ENCODE data around the gene NUBP2.

Gene NUBP2

DNA sequence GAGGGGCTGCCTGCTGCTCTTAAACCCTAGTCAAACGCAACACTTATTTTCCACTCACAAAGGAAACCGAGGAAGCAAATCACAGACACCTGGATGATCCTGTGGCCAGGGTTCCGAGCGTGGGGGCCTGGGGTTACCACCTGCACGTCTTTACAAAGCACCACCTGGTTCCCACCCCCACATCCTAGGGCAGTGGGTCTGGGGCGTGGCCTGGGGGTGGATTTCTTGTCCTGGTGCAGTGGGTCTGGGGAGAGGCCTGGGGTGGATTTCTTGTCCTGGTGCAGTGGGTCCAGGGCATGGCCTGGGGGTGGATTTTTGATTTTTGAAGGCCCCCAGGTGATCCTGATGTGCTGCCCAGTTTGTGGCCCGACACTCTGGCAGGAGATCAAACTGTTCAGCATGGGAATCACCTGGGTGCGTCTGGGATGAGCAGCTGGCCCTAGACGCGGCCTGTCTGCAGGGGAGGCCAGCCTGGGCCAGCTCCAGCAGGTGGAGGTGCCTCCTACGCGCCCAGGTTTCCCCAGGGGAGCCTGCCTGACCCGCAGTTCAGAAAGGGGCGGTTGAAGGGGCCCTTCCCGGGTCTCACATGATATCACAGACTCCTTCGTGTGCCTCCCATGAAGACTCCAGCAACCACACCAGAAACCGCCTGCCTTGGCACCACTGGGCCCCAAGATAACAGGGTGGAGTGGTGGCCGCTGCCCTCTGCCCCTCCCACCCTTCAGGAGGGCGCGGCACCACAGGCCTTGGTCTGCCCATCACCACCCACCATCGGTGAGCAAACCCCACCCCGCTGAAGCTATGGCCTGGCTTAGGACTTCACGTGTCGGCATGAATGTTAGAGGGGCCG lies 37.6 kb downstream of the NUBP2 start:
- TF ChIP-seq TAF1 (IDR thresholded peaks at IDR 0.05; ENCODE audit: borderline replicate concordance, insufficient read depth, low read length) (no peak), POLR2AphosphoS5 (IDR thresholded peaks at IDR 0.05; ENCODE audit: low read depth, low read length) (no peak), SIN3A (IDR thresholded peaks at IDR 0.05; ENCODE audit: borderline replicate concordance, insufficient read depth, low read length) (no peak), FOXP2 (optimal IDR thresholded peaks at IDR 0.05; ENCODE audit: borderline replicate concordance, extremely low read depth, extremely low read length, insufficient read depth) (no peak)
- TF ChIP-seq, protein P1, sequence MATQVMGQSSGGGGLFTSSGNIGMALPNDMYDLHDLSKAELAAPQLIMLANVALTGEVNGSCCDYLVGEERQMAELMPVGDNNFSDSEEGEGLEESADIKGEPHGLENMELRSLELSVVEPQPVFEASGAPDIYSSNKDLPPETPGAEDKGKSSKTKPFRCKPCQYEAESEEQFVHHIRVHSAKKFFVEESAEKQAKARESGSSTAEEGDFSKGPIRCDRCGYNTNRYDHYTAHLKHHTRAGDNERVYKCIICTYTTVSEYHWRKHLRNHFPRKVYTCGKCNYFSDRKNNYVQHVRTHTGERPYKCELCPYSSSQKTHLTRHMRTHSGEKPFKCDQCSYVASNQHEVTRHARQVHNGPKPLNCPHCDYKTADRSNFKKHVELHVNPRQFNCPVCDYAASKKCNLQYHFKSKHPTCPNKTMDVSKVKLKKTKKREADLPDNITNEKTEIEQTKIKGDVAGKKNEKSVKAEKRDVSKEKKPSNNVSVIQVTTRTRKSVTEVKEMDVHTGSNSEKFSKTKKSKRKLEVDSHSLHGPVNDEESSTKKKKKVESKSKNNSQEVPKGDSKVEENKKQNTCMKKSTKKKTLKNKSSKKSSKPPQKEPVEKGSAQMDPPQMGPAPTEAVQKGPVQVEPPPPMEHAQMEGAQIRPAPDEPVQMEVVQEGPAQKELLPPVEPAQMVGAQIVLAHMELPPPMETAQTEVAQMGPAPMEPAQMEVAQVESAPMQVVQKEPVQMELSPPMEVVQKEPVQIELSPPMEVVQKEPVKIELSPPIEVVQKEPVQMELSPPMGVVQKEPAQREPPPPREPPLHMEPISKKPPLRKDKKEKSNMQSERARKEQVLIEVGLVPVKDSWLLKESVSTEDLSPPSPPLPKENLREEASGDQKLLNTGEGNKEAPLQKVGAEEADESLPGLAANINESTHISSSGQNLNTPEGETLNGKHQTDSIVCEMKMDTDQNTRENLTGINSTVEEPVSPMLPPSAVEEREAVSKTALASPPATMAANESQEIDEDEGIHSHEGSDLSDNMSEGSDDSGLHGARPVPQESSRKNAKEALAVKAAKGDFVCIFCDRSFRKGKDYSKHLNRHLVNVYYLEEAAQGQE (IDR thresholded peaks at IDR 0.05; ENCODE audit: insufficient read depth in 1 of 2, low read depth in 2 of 2, low read length in 2 of 2): no peak

GRCh38 chr16:1820946-1821290 lies 38.2 kb downstream of the NUBP2 start:
- TF ChIP-seq TAF1 (IDR thresholded peaks at IDR 0.05; ENCODE audit: borderline replicate concordance, insufficient read depth, low read length) (no peak), POLR2AphosphoS5 (IDR thresholded peaks at IDR 0.05; ENCODE audit: low read depth, low read length) (no peak), SIN3A (IDR thresholded peaks at IDR 0.05; ENCODE audit: borderline replicate concordance, insufficient read depth, low read length) (no peak), FOXP2 (optimal IDR thresholded peaks at IDR 0.05; ENCODE audit: borderline replicate concordance, extremely low read depth, extremely low read length, insufficient read depth) (no peak)
- TF ChIP-seq, protein P1 (IDR thresholded peaks at IDR 0.05; ENCODE audit: insufficient read depth in 1 of 2, low read depth in 2 of 2, low read length in 2 of 2): no peak

GRCh38 chr16:1821861-1822611 lies 39.3 kb downstream of the NUBP2 start:
- TF ChIP-seq POLR2AphosphoS5 (IDR thresholded peaks at IDR 0.05; ENCODE audit: low read depth, low read length) (no peak), SIN3A (IDR thresholded peaks at IDR 0.05; ENCODE audit: borderline replicate concordance, insufficient read depth, low read length) (no peak), TAF1 (IDR thresholded peaks at IDR 0.05; ENCODE audit: borderline replicate concordance, insufficient read depth, low read length) (no peak), FOXP2 (optimal IDR thresholded peaks at IDR 0.05; ENCODE audit: borderline replicate concordance, extremely low read depth, extremely low read length, insufficient read depth) (no peak)
- TF ChIP-seq, protein P1 (IDR thresholded peaks at IDR 0.05; ENCODE audit: insufficient read depth in 1 of 2, low read depth in 2 of 2, low read length in 2 of 2): no peak

GRCh38 chr16:1822801-1823200 lies 40.0 kb downstream of the NUBP2 start:
- no peak for TF ChIP-seq TAF1 (IDR thresholded peaks at IDR 0.05; ENCODE audit: borderline replicate concordance, insufficient read depth, low read length)
- no peak for TF ChIP-seq FOXP2 (optimal IDR thresholded peaks at IDR 0.05; ENCODE audit: borderline replicate concordance, extremely low read depth, extremely low read length, insufficient read depth)

- TF ChIP-seq TAF1 (IDR thresholded peaks at IDR 0.05; ENCODE audit: borderline replicate concordance, insufficient read depth, low read length) (no peak), FOXP2 (optimal IDR thresholded peaks at IDR 0.05; ENCODE audit: borderline replicate concordance, extremely low read depth, extremely low read length, insufficient read depth) (no peak)
- TF ChIP-seq, protein P1 (IDR thresholded peaks at IDR 0.05; ENCODE audit: insufficient read depth in 1 of 2, low read depth in 2 of 2, low read length in 2 of 2): no peak
Observed at GRCh38 chr16:1823821-1824220, 41.1 kb downstream of the NUBP2 start.

Measured in PFSK-1 (cell line).